K562 (cell line): ENCODE measurements around the gene ALK. TPM values are rescaled to one million over a fixed set of nuclear protein-coding genes. Genes with fewer than 3 reads are reported as not detected.

Experiments used
- ATAC-seq: fragments of 200-7000 bp; cut with Tn5 transposase; 3 replicates; pipeline ENCODE4 v1.9.1; 2020; ENCODE audit warnings: moderate library complexity
- BruUV-seq: library from RNA; stranded (reverse); fragments of 400-500 nt; replicated peaks from 2 replicates; lab custom pipeline; 2021; lab: Mats Ljungman, UMichigan
- CTCF ChIA-PET: fragments of 300-600 bp; formaldehyde crosslinking; extraction: SDS; loops from one replicate; lab custom pipeline; 2021; ENCODE audit warnings: low intra/inter-chr PET ratio; lab: Yijun Ruan, JAX
- POLR2A ChIA-PET: fragments of 300-600, 350-650 bp; sonication (Branson Sonifier 250); formaldehyde crosslinking; extraction: SDS; loops from one replicate; lab custom pipeline; 2021; ENCODE audit warnings: antibody characterized with exemption, inconsistent platforms; lab: Yijun Ruan, JAX
- DNase-seq, 4 experiments: peaks; one replicate each; pipeline versions ENCODE4 v3.0.0 to v3.0.0-alpha.2; 2011 to 2018; ENCODE audit warnings: low spot score in 3 of 4, mixed read lengths in 3 of 4; ENCODE audit errors: extremely low read depth in 1 of 4
- FAIRE-seq: peaks from 2 replicates; lab custom pipeline; 2011; peaks lifted over from hg19 to GRCh38; lab: Jason Lieb, UNC
- H2AFZ ChIP-seq: 2 replicates; pipeline ENCODE4 v1.6.0; 2011; ENCODE audit warnings: low read depth, low read length, control low read depth, inconsistent platforms
- H3K27ac ChIP-seq: fragments of 200-600 bp; 3 replicates; pipeline ENCODE4 v1.8.0; 2011; ENCODE audit warnings: low read depth, mild to moderate bottlenecking, control low read depth, inconsistent platforms, low read length, moderate library complexity, mixed read lengths; ENCODE audit errors: extremely low read depth
- H3K27me3 ChIP-seq, 2 experiments: fragments of 300-600 bp in 1 of 2; 2 replicates in 1 of 2; 3 replicates in 1 of 2; pipeline versions ENCODE4 v1.6.0 to v1.8.0; 2011; ENCODE audit warnings: inconsistent platforms in 2 of 2, low read length in 2 of 2, mild to moderate bottlenecking in 1 of 2, mixed read lengths in 1 of 2, moderate library complexity in 1 of 2; ENCODE audit not compliant: control insufficient read depth in 2 of 2, insufficient read depth in 2 of 2
- H3K36me3 ChIP-seq: fragments of 300-600 bp; 3 replicates; pipeline ENCODE4 v1.8.0; 2011; ENCODE audit warnings: mild to moderate bottlenecking, low read length, inconsistent platforms; ENCODE audit not compliant: control insufficient read depth, insufficient read depth
- H3K4me1 ChIP-seq, 2 experiments: fragments of 200-600 bp in 1 of 2; replicated peaks in 1 of 2; 2 replicates in 1 of 2; 3 replicates in 1 of 2; pipeline versions ENCODE4 v1.5.1 to v1.8.0; 2011; ENCODE audit warnings: inconsistent platforms in 2 of 2, low read length in 2 of 2, mild to moderate bottlenecking in 1 of 2, mixed read lengths in 1 of 2, moderate library complexity in 1 of 2; ENCODE audit not compliant: control insufficient read depth in 2 of 2, insufficient read depth in 2 of 2
- H3K4me2 ChIP-seq: 2 replicates; pipeline ENCODE4 v1.6.1; 2011; ENCODE audit warnings: low read length, control low read depth, inconsistent platforms, mixed read lengths; ENCODE audit not compliant: insufficient read depth
- H3K4me3 ChIP-seq: fragments of 200-600 bp; sonication (generic), shearing (Covaris generic); 2 replicates; pipeline ENCODE4 v1.5.1; 2016; ENCODE audit warnings: control low read depth, inconsistent platforms
- H3K79me2 ChIP-seq: fragments of 200-600 bp; 3 replicates; pipeline ENCODE4 v1.8.0; 2011; ENCODE audit warnings: low read length, inconsistent platforms; ENCODE audit not compliant: control insufficient read depth, insufficient read depth
- H3K9ac ChIP-seq, 2 experiments: 2 replicates each; pipeline versions ENCODE4 v1.6.0 to v1.6.1; 2011; ENCODE audit warnings: low read depth in 2 of 2, low read length in 2 of 2, control low read depth in 1 of 2, inconsistent platforms in 1 of 2, mild to moderate bottlenecking in 1 of 2, mixed read lengths in 1 of 2; ENCODE audit not compliant: insufficient read depth in 1 of 2
- H3K9me1 ChIP-seq: one replicate; pipeline ENCODE4 v1.6.0; 2011; ENCODE audit warnings: inconsistent platforms, mild to moderate bottlenecking, low read length, moderate library complexity; ENCODE audit not compliant: control insufficient read depth, insufficient read depth
- H3K9me3 ChIP-seq: replicated peaks from 2 replicates; pipeline ENCODE4 v1.5.1; 2011; ENCODE audit warnings: low read depth, low read length, inconsistent platforms; ENCODE audit not compliant: control insufficient read depth, insufficient read depth
- H4K20me1 ChIP-seq: replicated peaks from 2 replicates; pipeline ENCODE4 v1.6.1; 2011; ENCODE audit warnings: low read length, inconsistent platforms, mixed read lengths; ENCODE audit not compliant: control insufficient read depth, insufficient read depth
- ETS2 ChIP-seq: IDR thresholded peaks from 2 replicates; pipeline ENCODE4 v1.6.1; 2016; ENCODE audit warnings: borderline replicate concordance, missing genetic modification characterization, mild to moderate bottlenecking, moderate library complexity, missing compliant biosample characterization; ENCODE audit not compliant: poor library complexity, severe bottlenecking
- KAT7 ChIP-seq: sonication (generic); formaldehyde crosslinking; IDR thresholded peaks from 2 replicates; pipeline ENCODE4 v1.8.0; 2022; ENCODE audit warnings: missing genetic modification reagents, mild to moderate bottlenecking, borderline replicate concordance
- KLF10 ChIP-seq: fragments of 250-450 bp; sonication (Bioruptor Pico); IDR thresholded peaks from 2 replicates; pipeline ENCODE4 v1.6.1; 2021; ENCODE audit warnings: matching md5 sums
- MYBL2 ChIP-seq, 2 experiments: fragments of 450-650 bp in 1 of 2; sonication (generic) in 1 of 2; formaldehyde crosslinking in 1 of 2; IDR thresholded peaks; 2 replicates each; pipeline versions ENCODE4 v1.6.1 to v1.8.1; 2017 to 2022; ENCODE audit warnings: borderline replicate concordance in 1 of 2, inconsistent platforms in 1 of 2, low read depth in 1 of 2, mild to moderate bottlenecking in 1 of 2, missing genetic modification reagents in 1 of 2, moderate library complexity in 1 of 2
- NFYB ChIP-seq: IDR thresholded peaks from 2 replicates; pipeline ENCODE4 v1.6.1; 2011; ENCODE audit warnings: mild to moderate bottlenecking, moderate library complexity; ENCODE audit not compliant: insufficient read length; ENCODE audit errors: extremely low read depth
- POLR2H ChIP-seq: IDR thresholded peaks from 2 replicates; pipeline ENCODE4 v1.6.1; 2016; ENCODE audit warnings: missing genetic modification characterization, low read depth, mild to moderate bottlenecking, control low read depth, missing compliant biosample characterization, moderate library complexity
- RNF2 ChIP-seq: sonication (generic); IDR thresholded peaks from 2 replicates; pipeline ENCODE4 v1.6.1; 2016
- STAG1 ChIP-seq: sonication (generic); formaldehyde crosslinking; IDR thresholded peaks from 2 replicates; pipeline ENCODE4 v1.5.0; 2020; ENCODE audit warnings: missing genetic modification reagents, borderline replicate concordance
- SUPT5H ChIP-seq: fragments of 450-650 bp; IDR thresholded peaks from 2 replicates; pipeline ENCODE4 v1.6.1; 2016
- TARDBP ChIP-seq: fragments of 450-650 bp; IDR thresholded peaks from 2 replicates; pipeline ENCODE4 v1.6.1; 2016
- ZNF41 ChIP-seq: fragments of 250-450 bp; sonication (Bioruptor Pico); conservative IDR thresholded peaks from 2 replicates; pipeline ENCODE4 v1.4.0; 2020; ENCODE audit warnings: mild to moderate bottlenecking
- ZNF444 ChIP-seq: fragments of 250-450 bp; sonication (Bioruptor Pico); IDR thresholded peaks from 2 replicates; pipeline ENCODE4 v1.4.0; 2020; ENCODE audit warnings: mild to moderate bottlenecking, moderate library complexity
- WGBS: fragments of 100-300 bp; shearing (Covaris generic); methylation state at CpG from one replicate; pipeline ENCODE4 v1.1.6; 2016; ENCODE audit warnings: low coverage, mixed read lengths; ENCODE audit not compliant: insufficient coverage; ENCODE audit errors: missing lambda C conversion rate; 5-methylcytosine and 5-hydroxymethylcytosine counted together
- in situ Hi-C: fragments of 300-500 bp; cut with MboI; formaldehyde crosslinking; loops from 4 replicates; pipeline ENCODE4 v1.15.0; 2018; ENCODE audit warnings: inconsistent platforms, mixed read lengths
- intact Hi-C: fragments of 100-400 bp; cut with micrococcal nuclease; formaldehyde crosslinking; loops from 2 replicates; pipeline ENCODE4 v1.14.2; 2022
- polyA plus RNA-seq, 8 experiments: library from polyadenylated mRNA; depleted of rRNA in 4 of 8; stranded (reverse) in 5 of 8; unstranded in 3 of 8; fragments of >200 nt; fragmentation: Nextera tagmentation in 2 of 8; fragmentation: Illumina TruSeq in 1 of 8; extraction: Ambion mirVana in 2 of 8; extraction: Trizol in 1 of 8; gene quantifications; 2 replicates each; pipeline versions ENCODE4 v1.2.1 to v1.2.3, GENCODE V29; 2011 to 2014; ENCODE audit warnings: inconsistent platforms in 1 of 8, missing spikeins in 1 of 8
- total RNA-seq, 7 experiments: library from RNA; depleted of rRNA in 6 of 7; stranded (reverse); fragments of >200 nt in 6 of 7; fragmentation: Illumina TruSeq in 2 of 7; extraction: Trizol in 2 of 7; gene quantifications; 2 replicates each; pipeline versions ENCODE4 v1.2.1 to v1.2.3, GENCODE V29; 2011 to 2021; ENCODE audit warnings: low replicate concordance in 1 of 7
- TF ChIP-seq, protein P1 (sequence below), 2 experiments: fragments of 450-650 bp in 1 of 2; sonication (generic) in 1 of 2; formaldehyde crosslinking in 1 of 2; IDR thresholded peaks; 2 replicates each; pipeline versions ENCODE4 v1.7.1 to v1.9.0; 2016 to 2022; ENCODE audit warnings: inconsistent platforms in 1 of 2, mild to moderate bottlenecking in 1 of 2, missing genetic modification reagents in 1 of 2

The ALK gene
- total and polyA plus RNA-seq, 9 of the 15 experiments (the other 6 are each of a cell fraction or from before 2014, with no cell fraction given), result not detected

DNA sequence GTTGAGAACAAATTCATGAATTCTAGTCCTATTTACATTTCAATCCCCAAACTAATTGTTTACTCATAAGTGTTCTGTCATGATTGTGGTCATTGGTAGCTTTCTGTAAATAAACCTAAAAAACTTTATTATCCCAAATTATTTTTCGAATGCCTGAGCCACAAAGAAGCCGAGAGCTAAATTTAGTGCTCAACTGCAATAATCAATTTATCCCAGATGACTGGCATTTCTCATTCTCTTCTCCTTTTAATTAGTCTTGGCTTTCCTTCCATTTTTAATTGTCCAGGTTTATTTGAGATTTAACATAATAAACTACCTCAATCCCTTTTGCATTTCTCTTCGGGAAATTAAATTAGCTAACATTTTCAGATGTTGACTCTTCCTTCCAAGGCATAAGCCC, 308.3 kb downstream of the ALK start (continued):
- no peak for TF ChIP-seq KAT7 (CRISPR knock-in tag)
- TF ChIP-seq RNF2, result no peak
- no peak for TF ChIP-seq TARDBP
- TF ChIP-seq ZNF444 (CRISPR knock-in tag), result no peak
- no peak for TF ChIP-seq ETS2 (tag)
- no peak for TF ChIP-seq NFYB
- no peak for TF ChIP-seq KLF10 (CRISPR knock-in tag)
- TF ChIP-seq POLR2H (tag), result no peak

DNA sequence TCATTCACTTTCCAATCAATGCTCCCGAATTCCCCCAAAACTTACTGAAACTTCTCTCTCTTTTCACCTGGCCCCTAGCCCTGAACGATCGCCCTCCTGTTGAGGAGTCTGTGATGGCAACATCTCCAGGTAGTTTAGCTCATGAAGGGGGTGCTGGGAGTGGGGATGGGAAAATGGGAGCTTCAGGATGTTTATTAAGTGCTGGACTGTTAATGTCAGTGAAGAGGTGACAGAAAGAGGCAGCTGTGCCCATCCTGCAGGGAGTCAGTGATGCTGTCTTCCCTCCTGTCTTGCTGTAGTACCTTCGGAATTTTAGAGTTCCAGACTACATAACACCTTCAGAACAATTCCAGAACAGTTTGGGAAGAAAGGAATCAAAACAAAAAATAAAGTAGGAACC, 308.8 kb downstream of the ALK start:
- WGBS, result 0% methylated on average over 4 of the region's 4 CpGs
- in situ Hi-C loops, result no loop called here
- H3K36me3 ChIP-seq, result no peaks in the 10 kb centered on the region
- H3K9ac ChIP-seq, result no peak overlapping the region
- H2AFZ ChIP-seq, result no peak overlapping the region
- no peaks in the 10 kb centered on the region for H3K27me3 ChIP-seq
- no peak overlapping the region for H3K4me3 ChIP-seq
- H3K79me2 ChIP-seq, result no peaks in the 10 kb centered on the region
- no peaks in the 10 kb centered on the region for H3K9me3 ChIP-seq
- no peak overlapping the region for H3K27ac ChIP-seq
- TF ChIP-seq, protein P1, sequence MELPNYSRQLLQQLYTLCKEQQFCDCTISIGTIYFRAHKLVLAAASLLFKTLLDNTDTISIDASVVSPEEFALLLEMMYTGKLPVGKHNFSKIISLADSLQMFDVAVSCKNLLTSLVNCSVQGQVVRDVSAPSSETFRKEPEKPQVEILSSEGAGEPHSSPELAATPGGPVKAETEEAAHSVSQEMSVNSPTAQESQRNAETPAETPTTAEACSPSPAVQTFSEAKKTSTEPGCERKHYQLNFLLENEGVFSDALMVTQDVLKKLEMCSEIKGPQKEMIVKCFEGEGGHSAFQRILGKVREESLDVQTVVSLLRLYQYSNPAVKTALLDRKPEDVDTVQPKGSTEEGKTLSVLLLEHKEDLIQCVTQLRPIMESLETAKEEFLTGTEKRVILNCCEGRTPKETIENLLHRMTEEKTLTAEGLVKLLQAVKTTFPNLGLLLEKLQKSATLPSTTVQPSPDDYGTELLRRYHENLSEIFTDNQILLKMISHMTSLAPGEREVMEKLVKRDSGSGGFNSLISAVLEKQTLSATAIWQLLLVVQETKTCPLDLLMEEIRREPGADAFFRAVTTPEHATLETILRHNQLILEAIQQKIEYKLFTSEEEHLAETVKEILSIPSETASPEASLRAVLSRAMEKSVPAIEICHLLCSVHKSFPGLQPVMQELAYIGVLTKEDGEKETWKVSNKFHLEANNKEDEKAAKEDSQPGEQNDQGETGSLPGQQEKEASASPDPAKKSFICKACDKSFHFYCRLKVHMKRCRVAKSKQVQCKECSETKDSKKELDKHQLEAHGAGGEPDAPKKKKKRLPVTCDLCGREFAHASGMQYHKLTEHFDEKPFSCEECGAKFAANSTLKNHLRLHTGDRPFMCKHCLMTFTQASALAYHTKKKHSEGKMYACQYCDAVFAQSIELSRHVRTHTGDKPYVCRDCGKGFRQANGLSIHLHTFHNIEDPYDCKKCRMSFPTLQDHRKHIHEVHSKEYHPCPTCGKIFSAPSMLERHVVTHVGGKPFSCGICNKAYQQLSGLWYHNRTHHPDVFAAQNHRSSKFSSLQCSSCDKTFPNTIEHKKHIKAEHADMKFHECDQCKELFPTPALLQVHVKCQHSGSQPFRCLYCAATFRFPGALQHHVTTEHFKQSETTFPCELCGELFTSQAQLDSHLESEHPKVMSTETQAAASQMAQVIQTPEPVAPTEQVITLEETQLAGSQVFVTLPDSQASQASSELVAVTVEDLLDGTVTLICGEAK (IDR thresholded peaks at IDR 0.05), result no peak
- TF ChIP-seq, protein P1 (CRISPR knock-in tag; IDR thresholded peaks at IDR 0.05), result no peak
- no peak for TF ChIP-seq SUPT5H
- no peak for TF ChIP-seq ZNF41 (CRISPR knock-in tag)
- no peak for TF ChIP-seq MYBL2 (IDR thresholded peaks at IDR 0.05; ENCODE audit: low read depth)
- no peak for TF ChIP-seq MYBL2 (CRISPR knock-in tag; IDR thresholded peaks at IDR 0.05; ENCODE audit: borderline replicate concordance)
- TF ChIP-seq STAG1 (CRISPR knock-in tag), result no peak
- no peak for FAIRE-seq
- intact Hi-C loops, result no loop called here
- ATAC-seq, result no peak
- H4K20me1 ChIP-seq, result no peaks in the 10 kb centered on the region
- BruUV-seq, result no TSS peak
- ChIA-PET POLR2A (interaction anchor here (1.4 kb wide), 1 partner anchor 14 kb away, joined by 3 read pairs; no protein-coding TSS in a partner anchor), CTCF (no interaction called here)
- DNase-seq, result no peak
- H3K4me1 ChIP-seq, result no peaks in the 10 kb centered on the region
- no peaks in the 10 kb centered on the region for H3K9me1 ChIP-seq
- no peak overlapping the region for H3K4me2 ChIP-seq
